ENCODE results near the gene ZNF804B.

The ZNF804B gene

DNA sequence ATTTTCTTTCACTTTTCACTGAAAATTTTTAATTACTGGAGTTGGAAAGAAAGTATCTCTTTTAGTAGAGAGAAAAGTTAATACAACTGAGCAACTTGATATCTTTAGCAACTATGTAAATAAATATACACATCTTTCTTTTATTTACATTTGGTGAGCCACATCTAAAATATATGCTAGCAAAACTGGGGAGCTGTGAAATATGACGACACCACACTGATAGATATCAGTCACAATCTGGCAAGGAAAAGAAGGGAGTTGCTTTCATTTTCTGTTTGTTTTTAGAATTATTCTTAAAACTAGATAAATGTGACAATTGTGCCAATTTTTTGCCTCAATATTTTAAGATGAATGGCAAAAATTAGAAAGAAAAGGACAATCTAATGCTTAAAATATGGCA is 2.7 kb upstream of the ZNF804B start:
- H2BK120ac ChIP-seq (ENCODE audit: insufficient read depth, low read length, poor library complexity): no peak overlapping the region
- H4K12ac ChIP-seq (ENCODE audit: low read depth, low read length): no peak overlapping the region
- H3K27me3 ChIP-seq (ENCODE audit: insufficient read depth, low read length): peaks cover 28% of the 10 kb centered on the region
- DNase-seq: no peak
- H4K8ac ChIP-seq (ENCODE audit: low read depth, low read length): no peak overlapping the region
- WGBS (ENCODE audit: extremely low coverage, insufficient coverage, insufficient read length): no CpG with 5 or more reads among the region's 1 CpG
- no peak overlapping the region for H4K91ac ChIP-seq (ENCODE audit: low read depth, low read length)
- no peaks in the 10 kb centered on the region for H3K79me2 ChIP-seq (ENCODE audit: control insufficient read depth, insufficient read depth, low read length, poor library complexity)
- H3K4me2 ChIP-seq (ENCODE audit: low read length): no peak overlapping the region
- no peak overlapping the region for H2AFZ ChIP-seq (ENCODE audit: insufficient read depth, low read length, poor library complexity)
- H3K9me3 ChIP-seq (ENCODE audit: insufficient read depth, low read depth, low read length): no peaks in the 10 kb centered on the region
- no peak overlapping the region for H3K4me3 ChIP-seq (ENCODE audit: low read depth, low read length)
- no peak overlapping the region for H3K18ac ChIP-seq (ENCODE audit: low read length)
- H3K27ac ChIP-seq (ENCODE audit: low read depth, low read length): no peak overlapping the region
- H2AK5ac ChIP-seq (ENCODE audit: low read length): no peak overlapping the region
- H3K36me3 ChIP-seq (ENCODE audit: control insufficient read depth in 1 of 2, insufficient read depth in 2 of 2, low read length in 2 of 2): no peaks in the 10 kb centered on the region
- H3K4me1 ChIP-seq (ENCODE audit: control insufficient read depth in 1 of 2, insufficient read depth in 2 of 2, low read length in 2 of 2): peaks cover 4 to 6% of the 10 kb centered on the region in 2 experiments
- H3K4ac ChIP-seq (ENCODE audit: low read depth, low read length): no peak overlapping the region
- H3K23ac ChIP-seq (ENCODE audit: low read length): no peak overlapping the region
- no peak overlapping the region for H2BK12ac ChIP-seq (ENCODE audit: low read length)
- no peak overlapping the region for H2BK5ac ChIP-seq (ENCODE audit: low read depth, low read length, poor library complexity)
- H3K14ac ChIP-seq (ENCODE audit: low read length): no peak overlapping the region
- H3K9ac ChIP-seq (ENCODE audit: low read length): no peak overlapping the region
- no peaks in the 10 kb centered on the region for H3K79me1 ChIP-seq (ENCODE audit: low read length)

GRCh38 chr7:88757371-88757770 is 2.1 kb upstream of the ZNF804B start:
- Histone ChIP-seq H3K18ac (ENCODE audit: low read length) (no peak overlapping the region), H3K4me1 (ENCODE audit: control insufficient read depth in 1 of 2, insufficient read depth in 2 of 2, low read length in 2 of 2) (peaks cover 4 to 6% of the 10 kb centered on the region in 2 experiments), H2BK120ac (ENCODE audit: insufficient read depth, low read length, poor library complexity) (no peak overlapping the region), H3K23ac (ENCODE audit: low read length) (no peak overlapping the region), H4K12ac (ENCODE audit: low read depth, low read length) (no peak overlapping the region), H3K4ac (ENCODE audit: low read depth, low read length) (no peak overlapping the region), H3K14ac (ENCODE audit: low read length) (no peak overlapping the region), H3K27ac (ENCODE audit: low read depth, low read length) (no peak overlapping the region), H2BK12ac (ENCODE audit: low read length) (no peak overlapping the region), H2AK5ac (ENCODE audit: low read length) (no peak overlapping the region), H3K36me3 (ENCODE audit: control insufficient read depth in 1 of 2, insufficient read depth in 2 of 2, low read length in 2 of 2) (no peaks in the 10 kb centered on the region), H3K79me1 (ENCODE audit: low read length) (no peaks in the 10 kb centered on the region), H3K79me2 (ENCODE audit: control insufficient read depth, insufficient read depth, low read length, poor library complexity) (no peaks in the 10 kb centered on the region), H3K27me3 (ENCODE audit: insufficient read depth, low read length) (peaks cover 28% of the 10 kb centered on the region), H2BK5ac (ENCODE audit: low read depth, low read length, poor library complexity) (no peak overlapping the region), H3K4me3 (ENCODE audit: low read depth, low read length) (no peak overlapping the region), H4K91ac (ENCODE audit: low read depth, low read length) (no peak overlapping the region), H3K4me2 (ENCODE audit: low read length) (no peak overlapping the region), H4K8ac (ENCODE audit: low read depth, low read length) (no peak overlapping the region), H3K9ac (ENCODE audit: low read length) (no peak overlapping the region), H2AFZ (ENCODE audit: insufficient read depth, low read length, poor library complexity) (no peak overlapping the region), H3K9me3 (ENCODE audit: insufficient read depth, low read depth, low read length) (no peaks in the 10 kb centered on the region)
- DNase-seq: no peak
- WGBS (ENCODE audit: extremely low coverage, insufficient coverage, insufficient read length): no CpG with 5 or more reads among the region's 2 CpGs

DNA sequence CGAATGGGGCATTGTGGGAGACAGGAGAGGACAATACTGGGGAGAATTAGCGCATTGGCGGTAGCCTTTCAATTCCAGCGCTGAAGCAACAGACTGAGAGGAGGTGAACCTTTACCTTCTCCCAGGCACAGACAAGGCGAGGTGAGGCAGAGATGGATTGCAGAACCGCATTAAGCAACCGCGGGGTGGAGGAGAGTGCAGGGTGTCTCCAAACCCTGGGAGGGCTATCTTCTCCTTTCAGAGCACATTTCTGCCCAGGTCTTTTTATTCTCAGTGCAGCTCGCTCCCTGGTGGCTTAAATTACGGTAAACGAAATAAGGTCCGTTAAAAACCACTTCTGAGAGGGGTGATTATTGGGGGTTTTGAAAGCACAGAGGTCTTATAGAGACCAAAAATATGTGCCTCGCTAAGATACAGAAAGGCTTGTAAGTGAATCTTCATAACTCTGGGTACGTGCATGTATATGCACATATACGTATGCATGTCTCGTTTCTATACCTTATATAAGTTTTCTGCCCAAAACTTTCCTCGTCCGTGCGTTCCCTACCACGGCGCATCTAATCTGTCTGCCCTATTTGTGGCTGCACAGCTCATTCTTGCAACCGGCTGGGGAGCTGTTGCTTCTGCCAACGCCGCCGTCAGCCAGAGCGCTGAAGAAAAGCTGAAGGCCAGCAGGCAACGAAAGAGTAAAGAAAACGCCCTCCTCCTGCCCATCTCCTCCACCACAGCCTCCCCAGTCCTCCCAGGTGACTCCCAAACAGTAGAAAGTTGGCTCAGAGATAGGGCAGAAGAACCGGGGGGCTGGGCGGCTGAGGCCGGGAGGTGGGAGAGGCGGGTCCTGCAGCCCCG is 895 bp upstream of the ZNF804B start:
- no peak overlapping the region for H3K14ac ChIP-seq (ENCODE audit: low read length)
- H2BK120ac ChIP-seq (ENCODE audit: insufficient read depth, low read length, poor library complexity): no peak overlapping the region
- H2BK12ac ChIP-seq (ENCODE audit: low read length): no peak overlapping the region
- no peak overlapping the region for H3K27ac ChIP-seq (ENCODE audit: low read depth, low read length)
- peaks cover 28% of the 10 kb centered on the region for H3K27me3 ChIP-seq (ENCODE audit: insufficient read depth, low read length)
- WGBS (ENCODE audit: extremely low coverage, insufficient coverage, insufficient read length): no CpG with 5 or more reads among the region's 33 CpGs
- no peak for DNase-seq
- H2AFZ ChIP-seq (ENCODE audit: insufficient read depth, low read length, poor library complexity): no peak overlapping the region
- H3K4me3 ChIP-seq (ENCODE audit: low read depth, low read length): no peak overlapping the region
- H3K79me2 ChIP-seq (ENCODE audit: control insufficient read depth, insufficient read depth, low read length, poor library complexity): no peaks in the 10 kb centered on the region
- H4K12ac ChIP-seq (ENCODE audit: low read depth, low read length): no peak overlapping the region
- no peak overlapping the region for H4K91ac ChIP-seq (ENCODE audit: low read depth, low read length)
- no peak overlapping the region for H4K8ac ChIP-seq (ENCODE audit: low read depth, low read length)
- H3K9ac ChIP-seq (ENCODE audit: low read length): no peak overlapping the region
- peaks cover 4 to 6% of the 10 kb centered on the region in 2 experiments for H3K4me1 ChIP-seq (ENCODE audit: control insufficient read depth in 1 of 2, insufficient read depth in 2 of 2, low read length in 2 of 2)
- no peaks in the 10 kb centered on the region for H3K9me3 ChIP-seq (ENCODE audit: insufficient read depth, low read depth, low read length)
- H3K4me2 ChIP-seq (ENCODE audit: low read length): peak overlapping the region; percentile 57
- no peak overlapping the region for H3K4ac ChIP-seq (ENCODE audit: low read depth, low read length)
- H2BK5ac ChIP-seq (ENCODE audit: low read depth, low read length, poor library complexity): no peak overlapping the region
- H3K18ac ChIP-seq (ENCODE audit: low read length): no peak overlapping the region
- no peaks in the 10 kb centered on the region for H3K36me3 ChIP-seq (ENCODE audit: control insufficient read depth in 1 of 2, insufficient read depth in 2 of 2, low read length in 2 of 2)
- no peaks in the 10 kb centered on the region for H3K79me1 ChIP-seq (ENCODE audit: low read length)
- H3K23ac ChIP-seq (ENCODE audit: low read length): no peak overlapping the region
- H2AK5ac ChIP-seq (ENCODE audit: low read length): no peak overlapping the region

DNA sequence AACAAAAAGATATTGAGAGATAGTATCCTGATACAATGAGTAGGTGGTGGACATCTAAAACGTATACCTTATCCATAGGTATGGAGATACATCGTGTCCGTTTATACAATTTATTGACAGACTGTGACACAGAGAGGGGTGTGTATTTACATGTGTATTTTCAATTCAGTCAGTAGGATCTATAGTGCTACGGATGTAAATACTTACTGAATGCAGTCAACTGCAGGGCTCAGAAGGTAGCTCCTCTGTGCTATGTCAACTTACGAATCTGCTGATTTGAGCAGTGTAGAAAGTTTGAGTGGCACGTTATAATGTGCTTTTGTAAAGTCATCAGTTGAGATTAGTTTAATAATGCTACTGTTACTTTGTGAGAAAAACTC is 626 bp downstream of the ZNF804B start:
- Histone ChIP-seq H2BK5ac (ENCODE audit: low read depth, low read length, poor library complexity) (no peak overlapping the region), H3K4me2 (ENCODE audit: low read length) (peak overlapping the region; percentile 57), H3K4ac (ENCODE audit: low read depth, low read length) (no peak overlapping the region), H3K9ac (ENCODE audit: low read length) (no peak overlapping the region), H2BK12ac (ENCODE audit: low read length) (no peak overlapping the region), H4K8ac (ENCODE audit: low read depth, low read length) (no peak overlapping the region), H3K9me3 (ENCODE audit: insufficient read depth, low read depth, low read length) (no peaks in the 10 kb centered on the region), H3K4me3 (ENCODE audit: low read depth, low read length) (no peak overlapping the region), H2BK120ac (ENCODE audit: insufficient read depth, low read length, poor library complexity) (no peak overlapping the region), H3K79me1 (ENCODE audit: low read length) (no peaks in the 10 kb centered on the region), H2AFZ (ENCODE audit: insufficient read depth, low read length, poor library complexity) (no peak overlapping the region), H3K79me2 (ENCODE audit: control insufficient read depth, insufficient read depth, low read length, poor library complexity) (no peaks in the 10 kb centered on the region), H4K91ac (ENCODE audit: low read depth, low read length) (no peak overlapping the region), H3K18ac (ENCODE audit: low read length) (no peak overlapping the region), H3K36me3 (ENCODE audit: control insufficient read depth in 1 of 2, insufficient read depth in 2 of 2, low read length in 2 of 2) (no peaks in the 10 kb centered on the region), H3K27ac (ENCODE audit: low read depth, low read length) (no peak overlapping the region), H3K14ac (ENCODE audit: low read length) (no peak overlapping the region), H3K23ac (ENCODE audit: low read length) (no peak overlapping the region), H3K4me1 (ENCODE audit: control insufficient read depth in 1 of 2, insufficient read depth in 2 of 2, low read length in 2 of 2) (peaks cover 4 to 6% of the 10 kb centered on the region in 2 experiments), H2AK5ac (ENCODE audit: low read length) (no peak overlapping the region), H4K12ac (ENCODE audit: low read depth, low read length) (no peak overlapping the region), H3K27me3 (ENCODE audit: insufficient read depth, low read length) (peaks cover 28% of the 10 kb centered on the region)
- WGBS (ENCODE audit: extremely low coverage, insufficient coverage, insufficient read length): no CpG with 5 or more reads among the region's 6 CpGs
- DNase-seq: no peak
